ENCODE measurements around the gene CTTNBP2NL.

GRCh38 chr1:112370996-112371395, 25.0 kb upstream of the CTTNBP2NL start:
- TF ChIP-seq POLR2A (IDR thresholded peaks at IDR 0.05; ENCODE audit: low read length) (no peak), GATA1 (IDR thresholded peaks at IDR 0.05; ENCODE audit: low read depth, low read length) (no peak)

Data from erythroblast (primary cell).